ENCODE measurements around the gene ANG. TPM values are rescaled to one million over a fixed set of nuclear protein-coding genes. Genes with fewer than 3 reads are reported as not detected.
A peak's percentile ranks its signal among the peaks of the same experiment; 100 is the strongest.

ANG gene
- polyA plus RNA-seq, 1 donor, result 43.6 TPM

DNA sequence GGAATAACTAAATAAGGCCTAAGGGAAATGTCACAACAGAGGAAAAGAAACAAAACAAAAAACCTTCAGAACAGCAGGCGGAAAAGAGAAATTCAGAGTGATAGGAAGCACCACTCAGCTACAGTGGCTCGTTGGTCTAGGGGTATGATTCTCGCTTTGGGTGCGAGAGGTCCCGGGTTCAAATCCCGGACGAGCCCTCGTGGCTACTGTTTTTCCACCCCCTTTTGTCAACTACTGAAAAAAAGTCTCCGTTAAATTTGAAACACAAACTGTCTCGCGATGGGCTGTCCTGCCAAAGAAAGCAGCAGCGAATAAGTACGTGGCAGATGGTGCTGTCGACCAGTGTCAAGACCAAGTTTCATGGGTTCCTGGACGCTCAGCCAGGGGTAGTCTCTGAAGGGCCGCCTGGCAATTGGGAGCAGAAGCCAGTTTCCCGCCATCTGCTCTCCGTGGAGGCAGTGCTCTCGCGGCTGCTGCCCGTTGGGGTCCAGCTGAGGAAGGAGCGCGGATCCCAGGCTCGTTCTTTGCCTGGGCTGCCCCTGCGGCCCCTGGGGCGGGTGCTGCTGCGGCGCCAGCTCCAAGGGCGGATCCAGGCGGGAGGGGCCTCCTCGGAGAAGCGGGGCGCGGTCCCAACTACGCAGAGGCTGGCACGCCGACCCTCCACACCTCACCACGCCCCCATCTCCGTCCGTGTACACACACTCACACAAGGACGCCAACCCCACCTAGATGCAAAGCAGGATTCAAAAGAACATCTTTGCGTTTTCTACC lies 4.5 kb upstream of the ANG start, which contains the start of gene RNASE4:
Gene RNASE4 (plus strand): TSS at position 670 of the 771 bp plus-strand sequence. CDS start 14,812 bp downstream, outside the sequence.
- peaks cover 25% of the 10 kb centered on the region for H3K4me1 ChIP-seq (ENCODE audit: control insufficient read depth, insufficient read depth, low read length)
- peak; percentile 87 to 95 for DNase-seq
- H3K36me3 ChIP-seq (ENCODE audit: control insufficient read depth, insufficient read depth, low read length), result no peaks in the 10 kb centered on the region
- H3K27me3 ChIP-seq (ENCODE audit: control insufficient read depth, insufficient read depth, low read length), result no peaks in the 10 kb centered on the region
- no peaks in the 10 kb centered on the region for H3K9me3 ChIP-seq (ENCODE audit: control insufficient read depth, low read depth, low read length)
- H3K27ac ChIP-seq (ENCODE audit: low read length), result peak within 1 kb of the TSS; percentile 98
- no CpG with 5 or more reads among the region's 42 CpGs for WGBS (ENCODE audit: insufficient coverage, low lambda C conversion rate)
- peak within 1 kb of the TSS; percentile 75 for H3K4me3 ChIP-seq (ENCODE audit: low read length)

DNA sequence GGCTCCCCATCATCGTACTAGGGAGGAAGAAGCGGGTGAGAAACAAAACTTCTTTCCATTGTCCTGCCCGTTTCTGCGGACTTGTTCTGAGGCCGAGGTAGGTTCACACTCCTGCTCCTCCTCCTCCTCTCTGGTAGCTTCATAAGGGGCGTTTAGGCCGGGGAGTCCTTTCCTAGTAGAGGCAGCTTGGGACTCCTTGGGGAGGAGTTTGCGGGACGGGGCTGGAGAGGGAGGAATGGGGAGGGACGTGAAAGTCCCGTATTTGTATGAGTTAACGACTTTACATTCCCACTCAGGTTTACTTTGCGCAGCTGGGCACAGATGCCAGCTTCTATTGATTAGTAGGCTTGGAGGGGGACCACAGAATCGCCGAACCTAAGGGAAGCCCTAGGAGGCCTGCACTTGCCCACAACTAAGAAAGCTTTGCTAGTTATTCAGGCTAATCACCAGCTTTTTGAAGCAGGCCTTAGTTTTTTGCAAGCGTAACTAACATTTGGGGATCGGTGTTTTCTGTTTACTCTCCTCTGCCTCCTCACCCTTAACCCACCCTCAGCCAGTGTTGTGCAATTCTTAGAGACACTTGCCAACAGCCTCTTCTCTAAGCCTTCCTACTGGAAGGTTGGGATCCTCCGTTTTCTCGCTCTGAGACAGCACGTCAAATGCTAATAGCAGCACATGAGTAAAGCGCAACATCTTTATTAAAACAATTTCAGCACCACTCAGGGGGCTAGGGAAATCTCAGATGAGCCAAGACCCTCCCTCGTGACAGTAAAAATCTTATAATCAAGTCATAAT lies 3.7 kb upstream of the ANG start:
- DNase-seq, result no peak
- H3K27me3 ChIP-seq (ENCODE audit: control insufficient read depth, insufficient read depth, low read length), result no peaks in the 10 kb centered on the region
- peaks cover 22% of the 10 kb centered on the region for H3K4me1 ChIP-seq (ENCODE audit: control insufficient read depth, insufficient read depth, low read length)
- no CpG with 5 or more reads among the region's 22 CpGs for WGBS (ENCODE audit: insufficient coverage, low lambda C conversion rate)
- H3K9me3 ChIP-seq (ENCODE audit: control insufficient read depth, low read depth, low read length), result no peaks in the 10 kb centered on the region
- peak overlapping the region; percentile 75 for H3K4me3 ChIP-seq (ENCODE audit: low read length)
- peak overlapping the region; percentile 98 for H3K27ac ChIP-seq (ENCODE audit: low read length)
- H3K36me3 ChIP-seq (ENCODE audit: control insufficient read depth, insufficient read depth, low read length), result no peaks in the 10 kb centered on the region

DNA sequence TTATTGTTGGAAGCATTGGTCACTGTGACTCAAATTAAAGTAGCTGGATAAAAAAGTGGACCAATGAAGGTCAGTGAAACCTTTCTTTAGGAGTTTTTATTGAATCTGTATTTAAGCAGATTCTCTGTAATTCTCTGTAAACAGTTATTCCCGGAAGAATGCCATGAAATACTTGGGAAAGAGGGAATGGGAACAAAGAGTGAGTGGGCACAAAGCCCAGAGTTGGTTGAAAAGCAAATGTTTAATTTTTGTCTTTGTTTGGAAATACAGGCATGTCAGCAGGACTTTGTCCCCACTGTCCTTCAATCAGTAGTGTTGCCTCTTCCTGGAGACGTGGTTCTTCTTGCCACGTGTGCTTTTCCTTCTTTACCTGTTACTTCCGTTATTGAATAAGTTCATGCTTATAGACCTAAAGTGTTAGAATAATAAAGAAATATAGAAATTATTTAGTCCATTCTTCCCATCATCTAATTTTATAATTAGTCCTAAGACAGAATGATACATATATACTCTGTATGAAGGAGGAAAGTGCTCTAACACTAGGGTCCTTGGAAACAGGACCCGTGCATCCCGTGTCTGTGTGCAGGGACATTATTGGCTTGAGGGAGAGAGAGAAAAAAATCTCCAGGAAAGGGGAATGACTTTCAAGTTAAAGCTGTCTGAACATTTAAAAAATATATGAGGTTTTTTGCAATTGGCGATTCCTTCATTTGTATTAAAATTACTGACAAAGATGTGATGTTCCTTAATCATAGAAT lies 2.0 kb upstream of the ANG start:
- no peaks in the 10 kb centered on the region for H3K9me3 ChIP-seq (ENCODE audit: control insufficient read depth, low read depth, low read length)
- peak overlapping the region; percentile 98 for H3K27ac ChIP-seq (ENCODE audit: low read length)
- no peaks in the 10 kb centered on the region for H3K36me3 ChIP-seq (ENCODE audit: control insufficient read depth, insufficient read depth, low read length)
- H3K27me3 ChIP-seq (ENCODE audit: control insufficient read depth, insufficient read depth, low read length), result no peaks in the 10 kb centered on the region
- WGBS (ENCODE audit: insufficient coverage, low lambda C conversion rate), result 40% methylated on average over 4 of the region's 7 CpGs
- DNase-seq, result peak; percentile 72 to 86
- peaks cover 13% of the 10 kb centered on the region for H3K4me1 ChIP-seq (ENCODE audit: control insufficient read depth, insufficient read depth, low read length)
- no peak overlapping the region for H3K4me3 ChIP-seq (ENCODE audit: low read length)

DNA sequence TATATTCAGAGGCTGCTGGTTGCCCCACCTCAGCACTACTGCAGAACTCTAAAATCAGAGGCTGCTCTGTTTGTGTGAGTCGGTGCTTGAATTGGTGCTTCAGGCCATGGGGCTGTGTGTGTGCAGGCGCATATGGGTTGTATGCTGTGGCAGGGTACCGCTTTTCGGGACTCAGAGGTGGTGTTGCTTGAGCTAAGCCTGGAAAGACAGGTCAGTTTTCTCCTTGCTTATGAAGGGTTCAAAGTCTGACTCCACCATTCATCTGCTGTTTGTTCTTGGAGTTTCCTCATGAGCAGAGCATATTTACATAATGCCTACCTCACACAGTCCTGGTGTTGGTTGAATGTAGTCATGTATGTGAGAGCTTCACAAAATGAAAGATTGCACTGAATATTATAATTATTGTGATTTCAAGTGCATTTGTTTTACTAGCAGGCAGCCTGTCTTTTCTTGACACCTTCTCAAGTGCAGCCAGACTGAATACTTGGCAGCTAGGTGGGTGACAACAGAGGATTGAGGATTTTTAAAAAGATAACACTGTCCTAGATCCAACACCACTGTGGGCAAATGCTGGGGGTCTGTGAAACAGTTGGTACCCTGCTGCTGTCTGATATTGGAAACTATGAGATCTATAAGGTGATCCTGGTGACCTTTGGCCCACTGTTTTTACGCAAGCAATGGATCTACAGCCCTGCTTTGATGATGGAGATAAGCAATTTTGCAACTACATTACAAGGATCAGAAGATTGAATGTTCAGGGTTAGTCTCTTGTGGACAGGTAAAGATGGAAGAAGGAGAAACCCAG lies 1.0 kb upstream of the ANG start:
- peaks cover 13% of the 10 kb centered on the region for H3K4me1 ChIP-seq (ENCODE audit: control insufficient read depth, insufficient read depth, low read length)
- no peaks in the 10 kb centered on the region for H3K27me3 ChIP-seq (ENCODE audit: control insufficient read depth, insufficient read depth, low read length)
- no peak overlapping the region for H3K4me3 ChIP-seq (ENCODE audit: low read length)
- no peaks in the 10 kb centered on the region for H3K36me3 ChIP-seq (ENCODE audit: control insufficient read depth, insufficient read depth, low read length)
- no peaks in the 10 kb centered on the region for H3K9me3 ChIP-seq (ENCODE audit: control insufficient read depth, low read depth, low read length)
- peak; percentile 83 to 93 for DNase-seq
- H3K27ac ChIP-seq (ENCODE audit: low read length), result peak overlapping the region; percentile 98
- no CpG with 5 or more reads among the region's 5 CpGs for WGBS (ENCODE audit: insufficient coverage, low lambda C conversion rate)

DNA sequence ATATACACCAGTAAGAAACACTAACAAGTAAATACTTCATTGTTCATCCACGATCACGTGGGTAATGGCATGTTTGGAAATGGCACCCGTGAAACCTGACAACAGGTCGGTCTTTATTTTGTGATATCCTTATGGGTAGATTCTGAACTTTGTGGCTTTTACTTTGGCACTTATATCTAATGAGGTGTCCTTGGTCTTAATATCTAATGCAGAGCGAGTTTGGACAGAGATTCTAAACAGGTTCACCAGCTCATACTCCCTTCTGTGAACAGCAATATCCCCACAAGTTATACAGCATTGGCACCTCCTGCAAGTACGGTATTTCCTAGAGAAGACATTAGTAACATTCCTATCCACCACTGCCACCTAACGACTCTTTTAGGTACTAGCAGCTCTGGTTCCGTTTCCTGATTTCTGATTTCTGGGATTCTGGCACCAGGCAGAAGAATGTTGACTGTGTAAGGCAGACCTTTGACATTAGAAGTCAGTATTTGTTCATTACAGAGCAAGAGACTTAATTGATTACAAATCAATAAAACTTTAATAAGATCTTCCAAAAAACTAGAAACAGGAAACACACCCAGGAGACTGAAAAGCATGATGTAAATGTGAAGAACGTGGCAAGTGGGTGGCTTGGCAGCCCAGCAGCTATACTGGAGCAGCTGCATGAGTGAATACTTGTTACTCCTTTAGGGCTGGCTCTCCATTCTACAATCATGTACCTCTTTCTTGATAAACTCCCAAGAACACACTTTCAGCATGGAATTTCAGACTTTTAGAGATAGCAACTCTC lies 2.5 kb downstream of the ANG start:
- H3K4me1 ChIP-seq (ENCODE audit: control insufficient read depth, insufficient read depth, low read length), result peaks cover 13% of the 10 kb centered on the region
- H3K4me3 ChIP-seq (ENCODE audit: low read length), result no peak overlapping the region
- no CpG with 5 or more reads among the region's 9 CpGs for WGBS (ENCODE audit: insufficient coverage, low lambda C conversion rate)
- H3K9me3 ChIP-seq (ENCODE audit: control insufficient read depth, low read depth, low read length), result no peaks in the 10 kb centered on the region
- H3K27me3 ChIP-seq (ENCODE audit: control insufficient read depth, insufficient read depth, low read length), result no peaks in the 10 kb centered on the region
- no peak overlapping the region for H3K27ac ChIP-seq (ENCODE audit: low read length)
- peak; percentile 58 to 73 for DNase-seq
- H3K36me3 ChIP-seq (ENCODE audit: control insufficient read depth, insufficient read depth, low read length), result peaks cover 7% of the 10 kb centered on the region

DNA sequence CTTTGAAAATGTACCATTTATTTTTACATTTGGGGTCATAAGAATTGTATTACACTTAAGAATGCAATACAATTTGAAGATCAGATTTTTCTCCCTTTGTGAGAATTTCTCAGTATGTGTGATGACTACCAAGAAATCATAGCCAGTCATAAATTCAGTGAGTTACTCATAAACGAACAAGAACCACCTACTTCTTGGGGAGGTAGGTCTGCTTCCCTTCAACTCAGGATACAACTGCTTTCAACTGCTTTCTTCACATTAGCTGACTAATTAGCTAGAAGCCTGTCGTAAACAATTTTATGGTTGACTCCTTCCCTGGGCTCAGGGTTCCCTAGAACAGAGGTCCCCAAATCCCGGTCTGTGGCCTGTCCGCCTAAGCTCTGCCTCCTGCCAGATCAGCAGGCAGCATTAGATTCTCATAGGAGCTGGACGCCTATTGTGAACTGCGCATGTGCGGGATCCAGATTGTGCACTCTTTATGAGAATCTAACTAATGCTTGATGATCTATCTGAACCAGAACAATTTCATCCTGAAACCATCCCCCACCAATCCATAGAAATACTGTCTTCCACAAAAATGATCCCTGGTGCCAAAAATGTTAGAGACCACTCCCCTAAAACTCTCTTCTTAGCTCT lies 3.7 kb downstream of the ANG start:
- H3K36me3 ChIP-seq (ENCODE audit: control insufficient read depth, insufficient read depth, low read length), result peaks cover 7% of the 10 kb centered on the region
- H3K4me1 ChIP-seq (ENCODE audit: control insufficient read depth, insufficient read depth, low read length), result peaks cover 10% of the 10 kb centered on the region
- peak in 1 of 2 donors; percentile 50 for DNase-seq
- WGBS (ENCODE audit: insufficient coverage, low lambda C conversion rate), result no CpG with 5 or more reads among the region's 7 CpGs
- no peaks in the 10 kb centered on the region for H3K27me3 ChIP-seq (ENCODE audit: control insufficient read depth, insufficient read depth, low read length)
- H3K27ac ChIP-seq (ENCODE audit: low read length), result no peak overlapping the region
- H3K9me3 ChIP-seq (ENCODE audit: control insufficient read depth, low read depth, low read length), result no peaks in the 10 kb centered on the region
- H3K4me3 ChIP-seq (ENCODE audit: low read length), result no peak overlapping the region

DNA sequence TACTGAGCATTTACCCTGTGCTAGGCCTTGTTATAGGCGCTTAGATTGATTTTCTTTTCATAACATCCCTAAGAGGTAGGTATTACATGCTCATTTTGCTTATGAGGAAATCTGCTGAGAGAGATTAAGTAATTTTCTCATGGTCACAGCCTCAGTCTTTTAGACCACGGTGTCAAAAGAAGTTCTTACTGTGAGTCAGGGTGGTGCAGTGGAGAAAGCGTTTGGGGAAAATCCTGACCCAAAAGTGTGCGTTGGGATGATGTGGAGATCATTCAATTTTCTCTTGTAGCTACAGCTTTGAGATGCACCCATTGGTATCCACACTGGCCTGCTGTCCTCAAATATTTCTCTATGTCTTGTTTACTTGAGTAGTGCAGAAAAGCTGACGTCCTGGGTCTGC lies 8.2 kb downstream of the ANG start:
- Histone ChIP-seq H3K9me3 (ENCODE audit: control insufficient read depth, low read depth, low read length) (no peaks in the 10 kb centered on the region), H3K27ac (ENCODE audit: low read length) (no peak overlapping the region), H3K27me3 (ENCODE audit: control insufficient read depth, insufficient read depth, low read length) (no peaks in the 10 kb centered on the region), H3K4me3 (ENCODE audit: low read length) (no peak overlapping the region), H3K36me3 (ENCODE audit: control insufficient read depth, insufficient read depth, low read length) (peaks cover 11% of the 10 kb centered on the region), H3K4me1 (ENCODE audit: control insufficient read depth, insufficient read depth, low read length) (no peaks in the 10 kb centered on the region)
- DNase-seq, result no peak
- WGBS (ENCODE audit: insufficient coverage, low lambda C conversion rate), result 100% methylated on average over 2 of the region's 5 CpGs

DNA sequence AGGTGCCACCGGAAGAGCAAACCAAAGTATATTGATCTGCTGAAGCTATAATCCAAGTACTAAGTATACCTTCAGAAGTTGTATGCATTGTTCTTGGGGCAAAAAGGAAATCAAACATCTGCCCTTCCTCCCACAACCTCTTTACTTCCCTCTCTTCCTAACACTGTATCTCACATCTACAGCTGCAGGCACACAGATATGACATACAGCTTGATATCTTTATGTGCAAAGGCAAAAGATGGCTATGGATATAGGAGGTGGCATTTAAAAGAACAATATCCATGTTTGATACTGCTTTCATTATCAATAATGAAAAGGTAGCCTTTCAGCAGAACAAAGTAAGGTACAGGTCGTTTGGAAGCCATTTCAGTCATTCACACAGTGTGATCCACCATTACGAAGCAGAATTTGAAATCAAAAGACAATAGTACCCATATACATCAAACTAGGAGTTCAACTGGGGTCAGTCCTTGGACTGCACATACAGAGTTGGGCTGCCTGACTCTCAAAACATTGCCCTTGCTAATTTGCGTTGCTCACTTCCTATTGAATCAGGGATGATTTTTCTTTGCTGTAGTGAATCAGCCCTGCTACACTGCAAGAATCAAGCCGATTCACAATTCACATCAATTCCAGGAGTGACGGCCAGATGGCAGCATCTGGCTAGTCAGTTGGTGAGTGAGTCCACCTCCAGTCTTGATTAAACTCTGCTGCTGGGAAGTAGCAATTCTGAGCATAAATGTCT lies 8.9 kb downstream of the ANG start:
- Histone ChIP-seq H3K4me3 (ENCODE audit: low read length) (no peak overlapping the region), H3K4me1 (ENCODE audit: control insufficient read depth, insufficient read depth, low read length) (no peaks in the 10 kb centered on the region), H3K9me3 (ENCODE audit: control insufficient read depth, low read depth, low read length) (no peaks in the 10 kb centered on the region), H3K36me3 (ENCODE audit: control insufficient read depth, insufficient read depth, low read length) (peaks cover 11% of the 10 kb centered on the region), H3K27me3 (ENCODE audit: control insufficient read depth, insufficient read depth, low read length) (no peaks in the 10 kb centered on the region), H3K27ac (ENCODE audit: low read length) (no peak overlapping the region)
- peak; percentile 50 for DNase-seq
- WGBS (ENCODE audit: insufficient coverage, low lambda C conversion rate), result no CpG with 5 or more reads among the region's 6 CpGs

DNA sequence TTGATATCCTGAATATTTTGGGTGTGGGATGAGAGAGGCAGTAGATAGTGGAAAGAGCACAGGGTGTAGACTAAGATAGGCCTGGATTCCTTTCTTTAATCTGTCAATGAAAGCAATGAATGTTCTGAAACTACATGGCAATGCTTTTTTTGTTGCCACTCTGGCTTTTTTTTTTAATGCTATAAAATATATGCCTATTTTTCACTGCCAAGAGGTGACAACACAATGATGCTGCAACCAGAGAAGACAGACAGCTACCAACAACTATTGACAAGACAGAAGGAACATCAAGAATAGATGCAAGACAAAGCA lies 9.4 kb downstream of the ANG start:
- no peak overlapping the region for H3K4me3 ChIP-seq (ENCODE audit: low read length)
- no peaks in the 10 kb centered on the region for H3K4me1 ChIP-seq (ENCODE audit: control insufficient read depth, insufficient read depth, low read length)
- DNase-seq, result no peak
- H3K27me3 ChIP-seq (ENCODE audit: control insufficient read depth, insufficient read depth, low read length), result no peaks in the 10 kb centered on the region
- peaks cover 11% of the 10 kb centered on the region for H3K36me3 ChIP-seq (ENCODE audit: control insufficient read depth, insufficient read depth, low read length)
- no peaks in the 10 kb centered on the region for H3K9me3 ChIP-seq (ENCODE audit: control insufficient read depth, low read depth, low read length)
- no peak overlapping the region for H3K27ac ChIP-seq (ENCODE audit: low read length)
